ENCODE results near the gene CCDC78. TPM values are rescaled to one million over a fixed set of nuclear protein-coding genes. Genes with fewer than 3 reads are reported as not detected.

The CCDC78 gene
- total and polyA plus RNA-seq, 2 experiments from 2014 or later, result 10.5 to 12.6 TPM

DNA sequence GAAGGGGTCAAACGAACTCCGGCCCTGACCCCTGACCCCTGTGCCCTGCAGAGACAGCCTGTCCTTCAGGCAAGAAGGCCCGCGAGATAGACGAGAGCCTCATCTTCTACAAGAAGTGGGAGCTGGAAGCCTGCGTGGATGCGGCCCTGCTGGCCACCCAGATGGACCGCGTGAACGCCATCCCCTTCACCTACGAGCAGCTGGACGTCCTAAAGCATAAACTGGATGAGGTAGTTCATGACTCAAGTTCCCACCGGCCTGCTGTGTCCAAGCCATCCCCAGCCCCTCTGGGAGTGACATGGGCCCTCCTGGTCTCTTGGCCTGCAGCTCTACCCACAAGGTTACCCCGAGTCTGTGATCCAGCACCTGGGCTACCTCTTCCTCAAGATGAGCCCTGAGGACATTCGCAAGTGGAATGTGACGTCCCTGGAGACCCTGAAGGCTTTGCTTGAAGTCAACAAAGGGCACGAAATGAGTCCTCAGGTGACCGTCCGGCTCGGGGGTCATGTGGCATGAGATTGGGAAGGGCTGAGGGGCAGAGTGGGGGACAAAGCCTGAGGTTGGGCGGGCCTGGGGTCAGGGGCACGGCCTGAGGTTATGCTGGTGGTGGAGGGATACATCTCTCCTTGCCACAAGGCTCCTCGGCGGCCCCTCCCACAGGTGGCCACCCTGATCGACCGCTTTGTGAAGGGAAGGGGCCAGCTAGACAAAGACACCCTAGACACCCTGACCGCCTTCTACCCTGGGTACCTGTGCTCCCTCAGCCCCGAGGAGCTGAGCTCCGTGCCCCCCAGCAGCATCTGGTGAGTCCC is 40.0 kb upstream of the CCDC78 start:
- Histone ChIP-seq H4K20me1 (replicated peaks; ENCODE audit: insufficient read depth) (no peaks in the 10 kb centered on the region), H3K4me2 (no peak overlapping the region), H3K4me3 (no peak overlapping the region), H3K27ac (ENCODE audit: low read depth) (no peak overlapping the region), H3K9me2 (ENCODE audit: insufficient read depth) (no peaks in the 10 kb centered on the region), H3K79me2 (replicated peaks; ENCODE audit: insufficient read depth) (no peaks in the 10 kb centered on the region), H2AFZ (no peak overlapping the region), H3K27me3 (ENCODE audit: insufficient read depth) (no peaks in the 10 kb centered on the region), H3F3A (replicated peaks; ENCODE audit: low read depth) (0 out of 2 replicates have a peak, but pooled peaks cover 3% of the 10 kb centered on the region), H3K36me3 (ENCODE audit: insufficient read depth) (no peaks in the 10 kb centered on the region), H3K4me1 (ENCODE audit: insufficient read depth) (no peaks in the 10 kb centered on the region)
- Mint-ChIP-seq H3K36me3 (ENCODE audit: low read depth) (no peaks in the 10 kb centered on the region), H3K27ac (no peak overlapping the region), H3K27me3 (ENCODE audit: insufficient read depth, low read depth, poor library complexity) (peaks cover 15% of the 10 kb centered on the region), H3K9me3 (no peaks in the 10 kb centered on the region), H3K4me3 (no peak overlapping the region), H3K4me1 (no peaks in the 10 kb centered on the region; the same call in 2 of the 3 replicates)
- DNase-seq (ENCODE audit: low spot score) (no peak), ATAC-seq (no peak)
- TF ChIP-seq EZH2 (IDR thresholded peaks at IDR 0.05; ENCODE audit: low read depth, unreplicated experiment) (no peak), EZH2phosphoT487 (IDR thresholded peaks at IDR 0.05; ENCODE audit: unreplicated experiment) (no peak), POLR2AphosphoS5 (IDR thresholded peaks at IDR 0.05; ENCODE audit: low read depth) (no peak), CREB1 (CRISPR knock-in tag; IDR thresholded peaks at IDR 0.05; ENCODE audit: low read depth) (no peak)

DNA sequence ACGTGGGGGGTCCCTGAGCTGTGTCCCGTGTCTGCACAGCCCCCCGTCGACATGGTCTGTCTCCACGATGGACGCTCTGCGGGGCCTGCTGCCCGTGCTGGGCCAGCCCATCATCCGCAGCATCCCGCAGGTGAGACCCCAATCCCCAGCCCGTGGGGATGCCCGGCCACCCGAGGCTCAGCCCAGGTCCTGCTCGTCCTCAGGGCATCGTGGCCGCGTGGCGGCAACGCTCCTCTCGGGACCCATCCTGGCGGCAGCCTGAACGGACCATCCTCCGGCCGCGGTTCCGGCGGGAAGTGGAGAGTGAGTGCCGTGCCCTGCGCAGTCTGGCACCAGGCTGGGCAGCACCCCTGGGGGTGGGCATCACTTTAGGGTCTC is 39.2 kb upstream of the CCDC78 start:
- no peak overlapping the region for H3K4me3 Mint-ChIP-seq
- no peaks in the 10 kb centered on the region; the same call in 1 of the 3 replicates for H3K4me1 Mint-ChIP-seq
- no peaks in the 10 kb centered on the region for H3K79me2 ChIP-seq (replicated peaks; ENCODE audit: insufficient read depth)
- no peak overlapping the region for H3K27ac Mint-ChIP-seq
- H3K27ac ChIP-seq (ENCODE audit: low read depth), result no peak overlapping the region
- H3K36me3 ChIP-seq (ENCODE audit: insufficient read depth), result no peaks in the 10 kb centered on the region
- H2AFZ ChIP-seq, result no peak overlapping the region
- TF ChIP-seq EZH2 (IDR thresholded peaks at IDR 0.05; ENCODE audit: low read depth, unreplicated experiment), result no peak
- no peak overlapping the region for H3K4me3 ChIP-seq
- H3K9me3 Mint-ChIP-seq, result no peaks in the 10 kb centered on the region; the same call in 2 of the 3 replicates
- DNase-seq (ENCODE audit: low spot score) (no peak), ATAC-seq (no peak)
- H3K9me2 ChIP-seq (ENCODE audit: insufficient read depth), result no peaks in the 10 kb centered on the region
- no peaks in the 10 kb centered on the region for H3K36me3 Mint-ChIP-seq (ENCODE audit: low read depth)
- no peaks in the 10 kb centered on the region for H3K4me1 ChIP-seq (ENCODE audit: insufficient read depth)
- H4K20me1 ChIP-seq (replicated peaks; ENCODE audit: insufficient read depth), result no peaks in the 10 kb centered on the region
- 0 out of 2 replicates have a peak, but pooled peaks cover 3% of the 10 kb centered on the region for H3F3A ChIP-seq (replicated peaks; ENCODE audit: low read depth)
- H3K27me3 Mint-ChIP-seq (ENCODE audit: insufficient read depth, low read depth, poor library complexity), result peaks cover 13% of the 10 kb centered on the region
- H3K27me3 ChIP-seq (ENCODE audit: insufficient read depth), result no peaks in the 10 kb centered on the region
- no peak overlapping the region for H3K4me2 ChIP-seq

DNA sequence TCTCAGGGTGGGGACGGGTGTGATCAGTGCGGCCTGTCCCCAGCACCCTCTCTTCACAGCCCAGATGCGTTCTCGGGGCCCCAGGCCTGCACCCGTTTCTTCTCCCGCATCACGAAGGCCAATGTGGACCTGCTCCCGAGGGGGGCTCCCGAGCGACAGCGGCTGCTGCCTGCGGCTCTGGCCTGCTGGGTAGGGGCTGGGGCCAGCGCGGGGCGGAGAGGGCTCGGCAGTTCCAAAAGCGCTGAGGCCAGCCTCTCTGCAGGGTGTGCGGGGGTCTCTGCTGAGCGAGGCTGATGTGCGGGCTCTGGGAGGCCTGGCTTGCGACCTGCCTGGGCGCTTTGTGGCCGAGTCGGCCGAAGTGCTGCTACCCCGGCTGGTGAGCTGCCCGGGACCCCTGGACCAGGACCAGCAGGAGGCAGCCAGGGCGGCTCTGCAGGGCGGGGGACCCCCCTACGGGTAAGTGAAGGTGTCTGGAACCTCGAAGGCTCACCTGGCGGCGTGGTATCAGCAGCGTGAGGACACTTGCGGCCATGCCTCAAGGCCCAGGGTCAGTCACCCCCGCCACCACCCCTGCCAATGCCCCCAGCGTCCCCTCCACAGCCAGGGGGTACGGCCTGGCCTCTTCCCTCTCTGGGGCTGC is 38.7 kb upstream of the CCDC78 start:
- Histone ChIP-seq H2AFZ (no peak overlapping the region), H3K9me2 (ENCODE audit: insufficient read depth) (no peaks in the 10 kb centered on the region), H3K79me2 (replicated peaks; ENCODE audit: insufficient read depth) (no peaks in the 10 kb centered on the region), H3F3A (replicated peaks; ENCODE audit: low read depth) (0 out of 2 replicates have a peak, but pooled peaks cover 3% of the 10 kb centered on the region), H3K27me3 (ENCODE audit: insufficient read depth) (no peaks in the 10 kb centered on the region), H4K20me1 (replicated peaks; ENCODE audit: insufficient read depth) (no peaks in the 10 kb centered on the region), H3K4me3 (no peak overlapping the region), H3K4me1 (ENCODE audit: insufficient read depth) (no peaks in the 10 kb centered on the region), H3K27ac (ENCODE audit: low read depth) (no peak overlapping the region), H3K36me3 (ENCODE audit: insufficient read depth) (no peaks in the 10 kb centered on the region), H3K4me2 (no peak overlapping the region)
- Mint-ChIP-seq H3K9me3 (no peaks in the 10 kb centered on the region; the same call in 2 of the 3 replicates), H3K4me1 (no peaks in the 10 kb centered on the region; the same call in 1 of the 3 replicates), H3K4me3 (no peak overlapping the region), H3K27ac (no peak overlapping the region), H3K27me3 (ENCODE audit: insufficient read depth, low read depth, poor library complexity) (peaks cover 14% of the 10 kb centered on the region), H3K36me3 (ENCODE audit: low read depth) (no peaks in the 10 kb centered on the region)
- DNase-seq (ENCODE audit: low spot score), result no peak
- ATAC-seq, result no peak
- TF ChIP-seq, protein P1, sequence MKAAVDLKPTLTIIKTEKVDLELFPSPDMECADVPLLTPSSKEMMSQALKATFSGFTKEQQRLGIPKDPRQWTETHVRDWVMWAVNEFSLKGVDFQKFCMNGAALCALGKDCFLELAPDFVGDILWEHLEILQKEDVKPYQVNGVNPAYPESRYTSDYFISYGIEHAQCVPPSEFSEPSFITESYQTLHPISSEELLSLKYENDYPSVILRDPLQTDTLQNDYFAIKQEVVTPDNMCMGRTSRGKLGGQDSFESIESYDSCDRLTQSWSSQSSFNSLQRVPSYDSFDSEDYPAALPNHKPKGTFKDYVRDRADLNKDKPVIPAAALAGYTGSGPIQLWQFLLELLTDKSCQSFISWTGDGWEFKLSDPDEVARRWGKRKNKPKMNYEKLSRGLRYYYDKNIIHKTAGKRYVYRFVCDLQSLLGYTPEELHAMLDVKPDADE (IDR thresholded peaks at IDR 0.05), result no peak
- TF ChIP-seq ZNF114 (CRISPR knock-in tag; IDR thresholded peaks at IDR 0.05) (no peak), ZNF331 (CRISPR knock-in tag; IDR thresholded peaks at IDR 0.05; ENCODE audit: low read depth) (no peak), POLR2AphosphoS5 (IDR thresholded peaks at IDR 0.05; ENCODE audit: low read depth) (no peak)

Data from GM23338 (cell line).